GM12878 (cell line): Measurements from ENCODE around the gene ANAPC2. TPM values are rescaled to one million over a fixed set of nuclear protein-coding genes. Genes with fewer than 3 reads are reported as not detected.

ENCODE experiments used
- ATAC-seq: fragments of 200-7000 bp; cut with Tn5 transposase; 3 replicates; pipeline ENCODE4 v1.9.1; 2020; ENCODE audit warnings: mild to moderate bottlenecking, moderate library complexity
- BruUV-seq: library from RNA; stranded (reverse); fragments of 400-500 nt; replicated peaks from 2 replicates; lab custom pipeline; 2021; lab: Mats Ljungman, UMichigan
- CTCF ChIA-PET: fragments of 300-600 bp; sonication (Branson Sonifier 250); formaldehyde crosslinking; extraction: SDS; loops from one replicate; lab custom pipeline; 2021; ENCODE audit warnings: inconsistent platforms; lab: Yijun Ruan, JAX
- POLR2A ChIA-PET: fragments of 350-600 bp; formaldehyde crosslinking; extraction: SDS; loops from one replicate; lab custom pipeline; 2021; ENCODE audit warnings: inconsistent platforms; lab: Charles Lee
- RAD21 ChIA-PET: fragments of 300-600 bp; sonication (Branson Sonifier 250); formaldehyde crosslinking; loops from one replicate; lab custom pipeline; 2023; ENCODE audit warnings: antibody characterized with exemption; ENCODE audit not compliant: unreplicated experiment; lab: Charles Lee
- SMC1A ChIA-PET: fragments of 300-600 bp; sonication (Branson Sonifier 250); formaldehyde crosslinking; loops from one replicate; lab custom pipeline; 2023; ENCODE audit not compliant: unreplicated experiment, uncharacterized antibody; lab: Charles Lee
- DNase-seq: peaks from one replicate; pipeline ENCODE4 v3.0.0-alpha.2; 2011; ENCODE audit warnings: low read depth, low spot score
- FAIRE-seq: peaks from 3 replicates; lab custom pipeline; 2011; peaks lifted over from hg19 to GRCh38; lab: Jason Lieb, UNC
- H2AFZ ChIP-seq: 2 replicates; pipeline ENCODE4 v1.6.0; 2011; ENCODE audit warnings: low read depth, low read length, control low read depth; ENCODE audit not compliant: control insufficient read depth
- H3K27ac ChIP-seq: 2 replicates; pipeline ENCODE4 v1.5.1; 2011; ENCODE audit warnings: control low read depth; ENCODE audit not compliant: control insufficient read depth, insufficient read depth
- H3K27me3 ChIP-seq, 2 experiments: replicated peaks in 1 of 2; 2 replicates each; pipeline versions ENCODE4 v1.6.0 to v1.6.1; 2011; ENCODE audit warnings: low read length in 1 of 2; ENCODE audit not compliant: control insufficient read depth in 2 of 2, insufficient read depth in 2 of 2
- H3K36me3 ChIP-seq, 2 experiments: 2 replicates each; pipeline ENCODE4 v1.5.1; 2011; ENCODE audit warnings: low read length in 1 of 2; ENCODE audit not compliant: control insufficient read depth in 2 of 2, insufficient read depth in 2 of 2
- H3K4me1 ChIP-seq: 2 replicates; pipeline ENCODE4 v1.6.1; 2011; ENCODE audit warnings: mild to moderate bottlenecking, low read length, moderate library complexity, mixed read lengths; ENCODE audit not compliant: control insufficient read depth, insufficient read depth
- H3K4me2 ChIP-seq: 2 replicates; pipeline ENCODE4 v1.6.0; 2011; ENCODE audit warnings: control low read depth; ENCODE audit not compliant: control insufficient read depth, insufficient read depth
- H3K4me3 ChIP-seq: fragments of 200-600 bp; sonication (generic); 2 replicates; pipeline ENCODE4 v1.5.1; 2016
- H3K79me2 ChIP-seq: 2 replicates; pipeline ENCODE4 v1.6.0; 2011; ENCODE audit warnings: low read length; ENCODE audit not compliant: control insufficient read depth, insufficient read depth
- H3K9ac ChIP-seq: 2 replicates; pipeline ENCODE4 v1.8.0; 2011; ENCODE audit warnings: low read length, control low read depth, mixed read lengths; ENCODE audit not compliant: control insufficient read depth, insufficient read depth
- H3K9me3 ChIP-seq: replicated peaks from 3 replicates; pipeline ENCODE4 v1.5.1; 2011; ENCODE audit warnings: mild to moderate bottlenecking, low read length; ENCODE audit not compliant: control insufficient read depth, insufficient read depth
- H4K20me1 ChIP-seq: 2 replicates; pipeline ENCODE4 v1.6.0; 2011; ENCODE audit not compliant: control insufficient read depth, insufficient read depth
- BMI1 ChIP-seq: fragments of 450-650 bp; IDR thresholded peaks from 2 replicates; pipeline ENCODE4 v1.6.1; 2016; ENCODE audit warnings: mild to moderate bottlenecking, moderate library complexity, borderline replicate concordance
- CHD1 ChIP-seq: IDR thresholded peaks from 2 replicates; pipeline ENCODE4 v1.6.1; 2012; ENCODE audit warnings: low read depth, low read length, improper control_type of control experiment
- CHD2 ChIP-seq: IDR thresholded peaks from 2 replicates; pipeline ENCODE4 v1.6.1; 2011; ENCODE audit warnings: low read depth, low read length, improper control_type of control experiment, borderline replicate concordance
- FOS ChIP-seq: IDR thresholded peaks from 3 replicates; pipeline ENCODE4 v1.6.1; 2011; ENCODE audit warnings: borderline replicate concordance; ENCODE audit not compliant: insufficient read length; ENCODE audit errors: extremely low read depth
- HDAC2 ChIP-seq: fragments of 200-600 bp; sonication (generic); IDR thresholded peaks from 2 replicates; pipeline ENCODE4 v1.6.1; 2017
- IKZF1 ChIP-seq: fragments of 450-650 bp; conservative IDR thresholded peaks from 2 replicates; pipeline ENCODE4 v1.6.1; 2017; ENCODE audit warnings: antibody characterized with exemption, mild to moderate bottlenecking
- KLF5 ChIP-seq: fragments of 450-650 bp; IDR thresholded peaks from 2 replicates; pipeline ENCODE4 v1.6.1; 2014; ENCODE audit warnings: mild to moderate bottlenecking; ENCODE audit not compliant: partially characterized antibody
- MEF2B ChIP-seq: fragments of 450-650 bp; IDR thresholded peaks from 2 replicates; pipeline ENCODE4 v1.6.1; 2018; ENCODE audit warnings: mild to moderate bottlenecking, moderate library complexity; ENCODE audit not compliant: partially characterized antibody, poor library complexity, severe bottlenecking
- RFX5 ChIP-seq: IDR thresholded peaks from 2 replicates; pipeline ENCODE4 v1.6.1; 2011; ENCODE audit warnings: low read depth, low read length, improper control_type of control experiment
- RUNX3 ChIP-seq: IDR thresholded peaks from 2 replicates; pipeline ENCODE4 v1.6.1; 2012; ENCODE audit warnings: low read length, inconsistent platforms
- SMC3 ChIP-seq: IDR thresholded peaks from 2 replicates; pipeline ENCODE4 v1.6.1; 2011; ENCODE audit warnings: low read length, improper control_type of control experiment, borderline replicate concordance
- SUPT20H ChIP-seq: IDR thresholded peaks from 2 replicates; pipeline ENCODE4 v1.6.1; 2011; ENCODE audit warnings: low read depth, mild to moderate bottlenecking, low read length, moderate library complexity, borderline replicate concordance; ENCODE audit not compliant: control insufficient read depth
- TAF1 ChIP-seq: IDR thresholded peaks from 2 replicates; pipeline ENCODE4 v1.6.1; 2011; ENCODE audit warnings: mild to moderate bottlenecking, low read depth, low read length, borderline replicate concordance
- WGBS: methylation state at CpG from one replicate; pipeline ENCODE4 v1.1.6; 2016; ENCODE audit warnings: low lambda C conversion rate; ENCODE audit not compliant: insufficient replicate concordance, insufficient coverage; ENCODE audit errors: missing lambda C conversion rate; 5-methylcytosine and 5-hydroxymethylcytosine counted together
- in situ Hi-C: fragments of 300-500 bp; cut with MboI; formaldehyde crosslinking; loops from 9 replicates; pipeline ENCODE4 v1.14.3; 2018; ENCODE audit warnings: mixed read lengths
- intact Hi-C: fragments of 100-400 bp; cut with micrococcal nuclease; formaldehyde crosslinking; loops from one replicate; pipeline ENCODE4 v1.14.2; 2022; ENCODE audit not compliant: unreplicated experiment
- polyA plus RNA-seq, 11 experiments: library from polyadenylated mRNA; depleted of rRNA in 4 of 11; unstranded in 6 of 11; stranded (reverse) in 5 of 11; fragments of >200 nt; fragmentation: Nextera tagmentation in 4 of 11; fragmentation: Illumina TruSeq in 1 of 11; extraction: Ambion mirVana in 4 of 11; extraction: Trizol in 1 of 11; gene quantifications; 1 replicate in 1 of 11; 2 replicates in 10 of 11; pipeline versions ENCODE4 v1.2.1 to v1.2.3, GENCODE V29; 2011 to 2016; ENCODE audit warnings: inconsistent platforms in 2 of 11, missing spikeins in 2 of 11, low read depth in 1 of 11
- total RNA-seq, 4 experiments: library from RNA; depleted of rRNA in 3 of 4; stranded (reverse); fragments of >200 nt in 3 of 4; fragmentation: Illumina TruSeq in 1 of 4; extraction: Trizol in 1 of 4; gene quantifications; 2 replicates each; pipeline versions ENCODE4 v1.2.1 to v1.2.3, GENCODE V29; 2013 to 2021
- TF ChIP-seq, protein P1 (sequence below): IDR thresholded peaks from 2 replicates; pipeline ENCODE4 v1.6.1; 2012; ENCODE audit warnings: low read length, inconsistent platforms
- TF ChIP-seq, protein P2 (sequence below): IDR thresholded peaks from 2 replicates; pipeline ENCODE4 v1.6.1; 2012; ENCODE audit warnings: low read depth, low read length, improper control_type of control experiment
- TF ChIP-seq, protein P3 (sequence below): fragments of 450-650 bp; IDR thresholded peaks from 2 replicates; pipeline ENCODE4 v1.6.1; 2014; ENCODE audit warnings: mild to moderate bottlenecking

Gene ANAPC2
- total and polyA plus RNA-seq, 10 of the 15 experiments (the other 5 are each of a cell fraction or from before 2014, with no cell fraction given): 0.03 to 65.2 (median 20.5) TPM

DNA sequence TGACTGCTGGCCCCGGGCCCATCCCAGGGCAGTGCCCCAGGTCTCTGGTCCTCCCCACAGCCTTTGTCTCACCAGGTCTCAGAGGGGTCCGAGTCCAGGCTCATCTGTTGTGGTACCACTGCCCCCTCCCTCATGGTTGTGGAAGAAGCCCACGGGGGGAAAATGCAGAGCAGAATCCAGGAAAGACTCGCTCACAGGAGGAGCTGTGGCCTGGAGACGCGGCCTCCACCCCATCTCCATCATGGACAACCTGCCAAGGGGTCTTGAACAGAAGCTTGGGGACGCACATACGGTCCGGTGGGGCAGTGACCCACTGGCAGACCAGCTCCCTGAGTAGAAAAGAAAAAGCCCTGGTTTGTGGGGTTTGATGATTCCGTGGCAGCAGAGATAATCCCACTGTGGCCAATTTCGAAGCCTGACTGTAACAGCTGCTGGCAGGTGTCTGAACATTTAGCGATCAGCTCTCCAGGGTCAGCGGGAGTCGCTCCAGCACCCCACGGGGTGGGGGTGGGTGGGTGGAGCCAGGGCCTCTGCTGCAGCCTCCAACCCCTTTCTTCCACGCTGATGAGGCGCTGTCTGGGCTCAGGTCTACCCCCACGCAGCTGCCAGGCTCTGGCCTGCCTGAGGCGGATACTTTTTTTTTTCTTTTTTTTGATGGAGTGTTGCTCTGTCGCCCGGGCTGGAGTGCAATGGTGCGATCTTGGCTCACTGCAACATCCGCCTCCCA lies 51.3 kb downstream of the ANAPC2 start:
- Histone ChIP-seq H3K36me3 (no peaks in the 10 kb centered on the region), H2AFZ (no peak overlapping the region), H3K9me3 (no peaks in the 10 kb centered on the region; the same call in 2 of the 3 replicates), H3K27me3 (peaks cover 10 to 14% of the 10 kb centered on the region in 2 experiments), H3K27ac (no peak overlapping the region), H3K79me2 (no peaks in the 10 kb centered on the region), H3K4me3 (no peak overlapping the region), H3K4me1 (no peaks in the 10 kb centered on the region), H3K4me2 (no peak overlapping the region), H3K9ac (no peak overlapping the region), H4K20me1 (no peaks in the 10 kb centered on the region)
- DNase-seq (no peak), FAIRE-seq (no peak), ATAC-seq (no peak)
- ChIA-PET CTCF (interaction anchor here (0.6 kb wide), 1 partner anchor 378 kb away, joined by 3 read pairs; no protein-coding TSS in a partner anchor), POLR2A (interaction anchor here (0.6 to 3.1 kb wide), 2 partner anchors 13 to 141 kb away, joined by 3 to 8 read pairs; partner anchors contain the start of gene TOR4A), RAD21 (interaction anchor here (0.6 kb wide), 1 partner anchor 41 kb away, joined by 4 read pairs; no protein-coding TSS in a partner anchor), SMC1A (no interaction called here)
- 66% methylated on average over 20 of the region's 23 CpGs for WGBS
- intact Hi-C loops: no loop called here
- no TSS peak for BruUV-seq
- TF ChIP-seq HDAC2: no peak
- no peak for TF ChIP-seq RUNX3
- no peak for TF ChIP-seq CHD2
- TF ChIP-seq, protein P1, sequence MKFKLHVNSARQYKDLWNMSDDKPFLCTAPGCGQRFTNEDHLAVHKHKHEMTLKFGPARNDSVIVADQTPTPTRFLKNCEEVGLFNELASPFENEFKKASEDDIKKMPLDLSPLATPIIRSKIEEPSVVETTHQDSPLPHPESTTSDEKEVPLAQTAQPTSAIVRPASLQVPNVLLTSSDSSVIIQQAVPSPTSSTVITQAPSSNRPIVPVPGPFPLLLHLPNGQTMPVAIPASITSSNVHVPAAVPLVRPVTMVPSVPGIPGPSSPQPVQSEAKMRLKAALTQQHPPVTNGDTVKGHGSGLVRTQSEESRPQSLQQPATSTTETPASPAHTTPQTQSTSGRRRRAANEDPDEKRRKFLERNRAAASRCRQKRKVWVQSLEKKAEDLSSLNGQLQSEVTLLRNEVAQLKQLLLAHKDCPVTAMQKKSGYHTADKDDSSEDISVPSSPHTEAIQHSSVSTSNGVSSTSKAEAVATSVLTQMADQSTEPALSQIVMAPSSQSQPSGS: no peak
- TF ChIP-seq SUPT20H: no peak
- no peak for TF ChIP-seq TAF1
- no peak for TF ChIP-seq BMI1
- TF ChIP-seq MEF2B: no peak
- TF ChIP-seq IKZF1: no peak
- TF ChIP-seq, protein P2, sequence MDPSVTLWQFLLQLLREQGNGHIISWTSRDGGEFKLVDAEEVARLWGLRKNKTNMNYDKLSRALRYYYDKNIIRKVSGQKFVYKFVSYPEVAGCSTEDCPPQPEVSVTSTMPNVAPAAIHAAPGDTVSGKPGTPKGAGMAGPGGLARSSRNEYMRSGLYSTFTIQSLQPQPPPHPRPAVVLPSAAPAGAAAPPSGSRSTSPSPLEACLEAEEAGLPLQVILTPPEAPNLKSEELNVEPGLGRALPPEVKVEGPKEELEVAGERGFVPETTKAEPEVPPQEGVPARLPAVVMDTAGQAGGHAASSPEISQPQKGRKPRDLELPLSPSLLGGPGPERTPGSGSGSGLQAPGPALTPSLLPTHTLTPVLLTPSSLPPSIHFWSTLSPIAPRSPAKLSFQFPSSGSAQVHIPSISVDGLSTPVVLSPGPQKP: no peak
- TF ChIP-seq KLF5: no peak
- TF ChIP-seq, protein P3, sequence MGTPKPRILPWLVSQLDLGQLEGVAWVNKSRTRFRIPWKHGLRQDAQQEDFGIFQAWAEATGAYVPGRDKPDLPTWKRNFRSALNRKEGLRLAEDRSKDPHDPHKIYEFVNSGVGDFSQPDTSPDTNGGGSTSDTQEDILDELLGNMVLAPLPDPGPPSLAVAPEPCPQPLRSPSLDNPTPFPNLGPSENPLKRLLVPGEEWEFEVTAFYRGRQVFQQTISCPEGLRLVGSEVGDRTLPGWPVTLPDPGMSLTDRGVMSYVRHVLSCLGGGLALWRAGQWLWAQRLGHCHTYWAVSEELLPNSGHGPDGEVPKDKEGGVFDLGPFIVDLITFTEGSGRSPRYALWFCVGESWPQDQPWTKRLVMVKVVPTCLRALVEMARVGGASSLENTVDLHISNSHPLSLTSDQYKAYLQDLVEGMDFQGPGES: no peak
- TF ChIP-seq RFX5: no peak
- no peak for TF ChIP-seq FOS
- TF ChIP-seq CHD1: no peak
- TF ChIP-seq SMC3: no peak
- in situ Hi-C loops: no loop called here
